ENCODE results near the gene DR1. TPM values are rescaled to one million over a fixed set of nuclear protein-coding genes. Genes with fewer than 3 reads are reported as not detected.

DR1 gene
- total RNA-seq, 2 donors from 2014 or later: 56.7 to 87.0 TPM

- ATAC-seq (replicated peaks): no peak
- no peak overlapping the region for H3K27ac Mint-ChIP-seq
- H3K36me3 Mint-ChIP-seq (ENCODE audit: low read depth): peaks cover 12% of the 10 kb centered on the region
- H3K9me3 Mint-ChIP-seq: no peaks in the 10 kb centered on the region
- H3K4me1 Mint-ChIP-seq: no peaks in the 10 kb centered on the region
- no peaks in the 10 kb centered on the region for H3K27me3 Mint-ChIP-seq
- no peak overlapping the region for H3K4me3 Mint-ChIP-seq
These were observed 16.6 kb upstream of the DR1 start for GRCh38 chr1:93328809-93329760.

- H3K27ac Mint-ChIP-seq: no peak overlapping the region
- no peak for ATAC-seq (replicated peaks)
These were observed 15.5 kb upstream of the DR1 start for GRCh38 chr1:93330196-93330595.

GRCh38 chr1:93330617-93331016 is 15.1 kb upstream of the DR1 start:
- no peak for ATAC-seq (replicated peaks)
- Mint-ChIP-seq H3K27ac (no peak overlapping the region), H3K4me1 (no peaks in the 10 kb centered on the region), H3K4me3 (no peak overlapping the region), H3K27me3 (no peaks in the 10 kb centered on the region), H3K36me3 (ENCODE audit: low read depth) (peaks cover 12% of the 10 kb centered on the region), H3K9me3 (no peaks in the 10 kb centered on the region)

More at GRCh38 chr1:93330196-93330595, 15.5 kb upstream of the DR1 start:
- Mint-ChIP-seq H3K27me3 (no peaks in the 10 kb centered on the region), H3K36me3 (ENCODE audit: low read depth) (peaks cover 12% of the 10 kb centered on the region), H3K4me1 (no peaks in the 10 kb centered on the region), H3K9me3 (no peaks in the 10 kb centered on the region), H3K4me3 (no peak overlapping the region)

GRCh38 chr1:93331412-93331811 is 14.3 kb upstream of the DR1 start:
- ATAC-seq (replicated peaks): no peak
- Mint-ChIP-seq H3K36me3 (ENCODE audit: low read depth) (peaks cover 12% of the 10 kb centered on the region), H3K27me3 (no peaks in the 10 kb centered on the region), H3K4me3 (no peak overlapping the region), H3K9me3 (no peaks in the 10 kb centered on the region), H3K27ac (no peak overlapping the region), H3K4me1 (peaks cover 1% of the 10 kb centered on the region)

- peaks cover 6% of the 10 kb centered on the region for H3K4me1 Mint-ChIP-seq
- H3K36me3 Mint-ChIP-seq (ENCODE audit: low read depth): peaks cover 18% of the 10 kb centered on the region
- H3K27me3 Mint-ChIP-seq: no peaks in the 10 kb centered on the region
- H3K4me3 Mint-ChIP-seq: no peak overlapping the region
- H3K9me3 Mint-ChIP-seq: no peaks in the 10 kb centered on the region
- no peak for ATAC-seq (replicated peaks)
- no peak overlapping the region for H3K27ac Mint-ChIP-seq
These were observed 13.3 kb upstream of the DR1 start for GRCh38 chr1:93332368-93332767.

GRCh38 chr1:93338387-93339146 is 7.1 kb upstream of the DR1 start:
- H3K36me3 Mint-ChIP-seq (ENCODE audit: low read depth): peaks cover 24% of the 10 kb centered on the region
- H3K9me3 Mint-ChIP-seq: no peaks in the 10 kb centered on the region
- H3K4me1 Mint-ChIP-seq: peaks cover 6% of the 10 kb centered on the region
- H3K27ac Mint-ChIP-seq: no peak overlapping the region
- ATAC-seq (replicated peaks): no peak
- H3K4me3 Mint-ChIP-seq: no peak overlapping the region
- H3K27me3 Mint-ChIP-seq: no peaks in the 10 kb centered on the region

- Mint-ChIP-seq H3K27me3 (no peaks in the 10 kb centered on the region), H3K36me3 (ENCODE audit: low read depth) (peaks cover 22% of the 10 kb centered on the region), H3K9me3 (no peaks in the 10 kb centered on the region), H3K27ac (no peak overlapping the region), H3K4me3 (no peak overlapping the region), H3K4me1 (peaks cover 6% of the 10 kb centered on the region)
- ATAC-seq (replicated peaks): no peak
These were observed 6.5 kb upstream of the DR1 start for GRCh38 chr1:93339171-93339697.

GRCh38 chr1:93340090-93340489 is 5.6 kb upstream of the DR1 start:
- H3K27ac Mint-ChIP-seq: no peak overlapping the region

GRCh38 chr1:93344484-93344883 is 1.2 kb upstream of the DR1 start:
- Mint-ChIP-seq H3K36me3 (ENCODE audit: low read depth) (peaks cover 33% of the 10 kb centered on the region), H3K27ac (no peak overlapping the region), H3K9me3 (no peaks in the 10 kb centered on the region), H3K27me3 (no peaks in the 10 kb centered on the region), H3K4me3 (peak overlapping the region; percentile 93), H3K4me1 (peaks cover 2% of the 10 kb centered on the region)
- ATAC-seq (replicated peaks): no peak

More at GRCh38 chr1:93340090-93340489, 5.6 kb upstream of the DR1 start:
- Mint-ChIP-seq H3K36me3 (ENCODE audit: low read depth) (peaks cover 22% of the 10 kb centered on the region), H3K4me3 (no peak overlapping the region), H3K4me1 (peaks cover 6% of the 10 kb centered on the region), H3K9me3 (no peaks in the 10 kb centered on the region), H3K27me3 (no peaks in the 10 kb centered on the region)
- no peak for ATAC-seq (replicated peaks)

GRCh38 chr1:93344886-93345632 is 648 bp upstream of the DR1 start:
- Mint-ChIP-seq H3K4me1 (peaks cover 7% of the 10 kb centered on the region), H3K36me3 (ENCODE audit: low read depth) (peaks cover 38% of the 10 kb centered on the region), H3K27me3 (no peaks in the 10 kb centered on the region), H3K4me3 (peak overlapping the region; percentile 93), H3K9me3 (no peaks in the 10 kb centered on the region), H3K27ac (peak overlapping the region; percentile 96)
- peak; percentile 12 for ATAC-seq (replicated peaks)

- peak; percentile 45 for ATAC-seq (replicated peaks)
- no peaks in the 10 kb centered on the region for H3K27me3 Mint-ChIP-seq
- peak overlapping the region; percentile 96 for H3K27ac Mint-ChIP-seq
- H3K4me3 Mint-ChIP-seq: peak overlapping the region; percentile 93
- H3K36me3 Mint-ChIP-seq (ENCODE audit: low read depth): peaks cover 46% of the 10 kb centered on the region
- peaks cover 10% of the 10 kb centered on the region for H3K4me1 Mint-ChIP-seq
- no peaks in the 10 kb centered on the region for H3K9me3 Mint-ChIP-seq
These were observed 800 bp downstream of the DR1 start for GRCh38 chr1:93346421-93346993.

- peak overlapping the region; percentile 93 for H3K4me3 Mint-ChIP-seq
- ATAC-seq (replicated peaks): no peak
- H3K36me3 Mint-ChIP-seq (ENCODE audit: low read depth): peaks cover 51% of the 10 kb centered on the region
- peaks cover 14% of the 10 kb centered on the region for H3K4me1 Mint-ChIP-seq
- H3K9me3 Mint-ChIP-seq: no peaks in the 10 kb centered on the region
- peak overlapping the region; percentile 96 for H3K27ac Mint-ChIP-seq
- H3K27me3 Mint-ChIP-seq: no peaks in the 10 kb centered on the region
These were observed 1.7 kb downstream of the DR1 start for GRCh38 chr1:93347334-93347899.

- Mint-ChIP-seq H3K27me3 (no peaks in the 10 kb centered on the region), H3K4me1 (peaks cover 15% of the 10 kb centered on the region), H3K4me3 (peak overlapping the region; percentile 93), H3K27ac (peak overlapping the region; percentile 77), H3K36me3 (ENCODE audit: low read depth) (peaks cover 59% of the 10 kb centered on the region), H3K9me3 (no peaks in the 10 kb centered on the region)
- ATAC-seq (replicated peaks): no peak
These were observed 2.5 kb downstream of the DR1 start for GRCh38 chr1:93348104-93348728.
